GM13977 (cell line): ENCODE results near the gene STARD10.

ENCODE experiments used
- DNase-seq: peaks from one replicate; pipeline ENCODE4 v3.0.0; 2012; ENCODE audit warnings: low spot score
- in situ Hi-C: fragments of 300-500 bp; cut with MboI; formaldehyde crosslinking; loops from one replicate; pipeline ENCODE4 v1.12.0; 2022; ENCODE audit warnings: low sequenced_read_pairs, low pct_unique_long_range_greater_than_20kb, mixed read lengths, inconsistent platforms; ENCODE audit not compliant: unreplicated experiment
- TF ChIP-seq, protein P1 (sequence below): IDR thresholded peaks from 2 replicates; pipeline ENCODE4 v1.5.1; 2012; ENCODE audit warnings: mild to moderate bottlenecking, control low read depth; ENCODE audit not compliant: insufficient read depth; ENCODE audit errors: extremely low read depth, missing control alignments

Gene STARD10

DNA sequence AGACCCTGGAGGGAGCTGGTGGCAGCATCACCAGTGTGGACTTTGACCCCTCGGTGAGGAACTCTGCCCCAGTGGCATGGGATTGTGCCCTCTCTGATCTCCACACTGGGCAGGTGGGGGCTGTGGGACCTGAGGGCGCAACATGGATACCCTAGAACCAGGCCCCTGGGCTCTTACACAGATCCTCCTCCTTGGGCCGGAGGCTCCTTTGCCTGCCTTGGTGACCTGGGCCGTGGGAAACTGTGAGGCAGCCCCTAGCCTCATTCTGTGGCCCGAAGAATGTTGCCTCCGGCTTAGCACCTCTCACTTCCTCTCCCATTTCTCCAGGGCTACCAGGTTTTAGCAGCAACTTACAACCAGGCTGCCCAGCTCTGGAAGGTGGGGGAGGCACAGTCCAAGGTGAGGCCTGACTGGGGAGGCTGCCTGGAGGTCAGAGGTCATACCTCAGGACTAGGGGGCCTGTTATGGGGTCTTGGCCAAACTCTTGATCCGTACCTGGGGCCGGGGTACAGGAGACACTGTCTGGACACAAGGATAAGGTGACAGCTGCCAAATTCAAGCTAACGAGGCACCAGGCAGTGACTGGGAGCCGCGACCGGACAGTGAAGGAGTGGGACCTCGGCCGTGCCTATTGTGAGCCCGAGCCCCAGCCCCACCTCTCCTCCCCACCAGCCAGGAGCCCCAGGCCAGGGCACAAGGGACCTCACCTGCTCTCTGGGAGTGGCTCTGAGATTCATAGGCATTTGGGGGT lies 32.5 kb upstream of the STARD10 start:
- in situ Hi-C loops = no loop called here
- DNase-seq = no peak
- TF ChIP-seq, protein P1, sequence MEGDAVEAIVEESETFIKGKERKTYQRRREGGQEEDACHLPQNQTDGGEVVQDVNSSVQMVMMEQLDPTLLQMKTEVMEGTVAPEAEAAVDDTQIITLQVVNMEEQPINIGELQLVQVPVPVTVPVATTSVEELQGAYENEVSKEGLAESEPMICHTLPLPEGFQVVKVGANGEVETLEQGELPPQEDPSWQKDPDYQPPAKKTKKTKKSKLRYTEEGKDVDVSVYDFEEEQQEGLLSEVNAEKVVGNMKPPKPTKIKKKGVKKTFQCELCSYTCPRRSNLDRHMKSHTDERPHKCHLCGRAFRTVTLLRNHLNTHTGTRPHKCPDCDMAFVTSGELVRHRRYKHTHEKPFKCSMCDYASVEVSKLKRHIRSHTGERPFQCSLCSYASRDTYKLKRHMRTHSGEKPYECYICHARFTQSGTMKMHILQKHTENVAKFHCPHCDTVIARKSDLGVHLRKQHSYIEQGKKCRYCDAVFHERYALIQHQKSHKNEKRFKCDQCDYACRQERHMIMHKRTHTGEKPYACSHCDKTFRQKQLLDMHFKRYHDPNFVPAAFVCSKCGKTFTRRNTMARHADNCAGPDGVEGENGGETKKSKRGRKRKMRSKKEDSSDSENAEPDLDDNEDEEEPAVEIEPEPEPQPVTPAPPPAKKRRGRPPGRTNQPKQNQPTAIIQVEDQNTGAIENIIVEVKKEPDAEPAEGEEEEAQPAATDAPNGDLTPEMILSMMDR = no peak

DNA sequence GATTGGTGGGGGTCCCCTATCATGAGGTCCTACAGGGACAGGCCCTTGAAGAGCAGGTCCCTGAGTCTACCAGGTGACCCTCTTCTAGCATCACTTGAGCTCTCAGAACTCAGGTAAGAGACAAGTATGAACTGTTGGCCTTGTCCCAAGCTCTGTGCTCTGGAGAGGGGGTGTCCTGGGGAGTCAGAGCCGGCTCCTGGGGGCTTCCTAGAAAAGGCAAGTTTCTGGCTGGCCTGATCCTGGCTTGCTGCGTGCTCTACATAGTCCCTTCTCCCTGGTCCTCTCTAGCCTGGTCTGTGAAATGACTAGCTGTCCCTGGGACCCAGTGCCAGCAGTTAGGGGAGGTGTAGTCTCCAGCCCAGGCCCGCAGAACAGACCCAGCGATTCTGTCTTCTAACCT lies 31.8 kb upstream of the STARD10 start:
- TF ChIP-seq, protein P1 = no peak
- in situ Hi-C loops = no loop called here
- DNase-seq = no peak

DNA sequence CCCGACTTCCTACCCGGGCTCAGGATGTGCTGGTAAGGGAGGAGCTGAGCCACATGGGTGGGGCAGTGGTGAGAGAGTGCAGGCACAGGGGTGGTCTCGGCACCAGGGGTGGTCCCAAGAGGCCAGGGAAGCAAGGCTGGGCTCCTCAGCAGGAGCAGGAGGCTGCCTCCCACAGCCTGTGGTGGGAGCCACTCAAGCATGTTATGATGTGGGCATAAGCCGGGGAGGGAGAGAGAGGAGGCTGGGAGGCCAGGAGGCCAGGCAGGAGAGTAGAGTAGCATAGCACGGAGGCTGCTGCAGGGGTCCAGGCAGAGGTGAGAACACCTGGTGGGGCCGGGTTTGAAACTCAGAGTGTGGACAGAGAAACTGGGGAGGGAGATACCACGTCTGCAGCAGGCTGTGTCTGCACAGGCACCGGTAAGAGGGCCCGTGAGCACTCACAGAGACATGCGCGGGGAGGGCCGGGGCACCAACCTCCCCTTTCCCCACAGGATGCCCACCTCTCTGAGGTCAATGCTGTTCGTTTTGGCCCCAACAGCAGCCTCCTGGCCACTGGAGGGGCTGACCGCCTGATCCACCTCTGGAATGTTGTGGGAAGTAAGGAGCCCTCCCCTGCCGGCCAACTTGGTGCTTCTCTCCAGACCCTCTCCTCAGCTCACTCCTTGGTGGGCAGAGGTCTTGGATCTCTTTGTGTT lies 31.1 kb upstream of the STARD10 start:
- TF ChIP-seq, protein P1 = no peak
- in situ Hi-C loops = no loop called here

DNA sequence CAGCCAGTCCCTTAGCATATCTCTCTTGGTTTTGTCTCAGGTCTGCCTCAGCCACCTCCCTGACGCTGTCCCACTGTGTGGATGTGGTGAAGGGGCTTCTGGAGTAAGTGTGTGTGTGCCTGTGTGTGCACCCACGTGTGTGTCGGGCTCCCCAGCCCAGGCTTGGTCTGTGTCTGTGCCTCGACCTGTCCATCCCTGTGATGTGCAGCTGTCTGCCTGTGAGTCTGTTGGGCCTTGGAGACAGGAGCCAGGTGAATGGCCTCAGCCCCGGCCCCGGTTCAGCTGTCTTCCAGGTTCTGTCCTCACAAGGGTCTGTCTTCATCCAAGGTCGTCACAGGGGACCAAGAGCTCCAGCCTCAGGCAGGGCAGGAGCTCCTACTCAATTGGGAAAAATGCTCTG lies 30.2 kb upstream of the STARD10 start:
- DNase-seq = no peak
- TF ChIP-seq, protein P1 = no peak
- in situ Hi-C loops = no loop called here

More for the DNA sequence above, 31.1 kb upstream of the STARD10 start:
- DNase-seq = no peak

DNA sequence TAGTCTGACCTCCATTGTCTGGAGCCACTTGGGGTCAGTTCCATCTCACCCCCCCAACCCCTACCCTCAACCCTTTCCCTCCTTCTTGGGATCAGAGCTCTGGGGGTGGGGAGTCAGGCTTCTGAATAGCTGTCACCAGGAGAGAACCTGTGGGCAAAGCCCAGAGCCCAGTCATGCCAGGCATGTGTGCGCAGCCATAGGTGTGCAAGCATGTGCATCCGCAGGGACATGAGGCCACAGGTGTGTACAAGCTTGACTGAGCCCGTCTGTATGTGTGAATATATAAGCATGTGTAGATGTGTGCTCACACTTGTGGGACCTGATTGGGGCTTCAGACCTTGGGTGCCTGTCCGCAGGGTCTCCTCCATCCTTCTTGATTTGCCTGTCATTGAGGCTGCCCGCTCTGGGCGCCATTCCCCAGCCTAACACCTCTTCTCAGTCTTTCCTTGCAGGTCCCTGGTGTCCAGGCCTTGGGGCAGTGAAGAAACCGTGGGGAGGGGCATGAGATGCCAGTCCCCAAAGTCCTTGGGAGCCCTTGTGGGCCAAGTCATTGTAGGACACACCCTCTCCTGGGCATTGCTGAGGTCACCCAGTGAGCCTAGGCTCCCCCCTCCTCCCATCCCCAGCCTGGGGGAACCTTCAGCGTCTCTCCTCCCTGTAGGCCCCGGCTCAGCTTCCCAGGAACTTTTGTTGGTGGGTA lies 29.4 kb upstream of the STARD10 start:
- DNase-seq = no peak
- TF ChIP-seq, protein P1 = no peak
- in situ Hi-C loops = no loop called here

DNA sequence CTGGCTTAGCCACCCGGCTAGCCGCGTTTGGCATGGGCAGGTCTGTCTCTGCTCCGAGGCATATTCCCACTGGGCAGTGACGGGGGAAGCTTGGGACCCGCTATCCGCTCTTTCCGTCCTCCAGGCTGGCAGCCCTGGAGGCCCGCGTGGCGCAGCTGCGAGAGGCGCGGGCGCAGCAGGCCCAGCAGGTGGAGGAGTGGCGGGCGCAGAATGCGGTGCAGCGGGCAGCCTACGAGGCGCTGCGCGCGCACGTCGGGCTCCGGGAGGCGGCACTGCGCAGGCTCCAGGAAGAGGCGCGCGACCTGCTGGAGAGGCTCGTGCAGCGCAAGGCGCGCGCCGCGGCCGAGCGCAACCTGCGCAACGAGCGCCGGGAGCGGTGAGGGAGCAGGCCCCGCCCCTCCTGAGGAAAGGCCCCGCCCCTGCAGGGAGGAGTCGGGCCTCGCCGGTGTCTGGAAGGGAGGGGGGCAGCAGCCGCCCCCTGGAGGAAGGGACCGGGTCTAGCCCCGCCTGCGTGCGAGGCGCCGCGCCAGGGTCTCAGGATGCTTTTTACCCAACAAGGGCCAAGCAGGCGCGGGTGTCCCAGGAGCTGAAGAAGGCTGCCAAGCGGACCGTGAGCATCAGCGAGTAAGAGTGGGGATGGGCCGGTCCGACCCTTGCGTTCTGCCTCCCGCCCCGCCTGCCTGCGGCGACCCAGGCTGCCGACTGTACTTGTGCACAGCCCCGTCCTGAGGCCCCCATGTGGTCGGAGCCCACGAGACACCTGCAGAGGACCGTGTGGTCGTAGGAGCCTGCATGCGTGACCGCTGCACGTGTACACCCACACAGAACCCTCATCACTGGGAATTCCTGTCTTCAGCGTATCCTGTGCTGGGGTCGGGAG lies 28.3 kb upstream of the STARD10 start:
- peak; percentile 75 for DNase-seq

More for the DNA sequence above, 28.3 kb upstream of the STARD10 start:
- TF ChIP-seq, protein P1 = peak; percentile 28
- in situ Hi-C loops = no loop called here
